C1 segment of cervical spinal cord (tissue), 14 donors: ENCODE measurements around the gene SOWAHA.
"Not testable (repeated sequence)": the region's sequence is repeated elsewhere in the genome, so short reads cannot be mapped to it uniquely, and the experiment has no call there.

Experiments
- DNase-seq, 14 donors: peaks; one replicate each; lab custom pipeline; 2025; lab: John Stamatoyannopoulos, UW

Gene SOWAHA

DNA sequence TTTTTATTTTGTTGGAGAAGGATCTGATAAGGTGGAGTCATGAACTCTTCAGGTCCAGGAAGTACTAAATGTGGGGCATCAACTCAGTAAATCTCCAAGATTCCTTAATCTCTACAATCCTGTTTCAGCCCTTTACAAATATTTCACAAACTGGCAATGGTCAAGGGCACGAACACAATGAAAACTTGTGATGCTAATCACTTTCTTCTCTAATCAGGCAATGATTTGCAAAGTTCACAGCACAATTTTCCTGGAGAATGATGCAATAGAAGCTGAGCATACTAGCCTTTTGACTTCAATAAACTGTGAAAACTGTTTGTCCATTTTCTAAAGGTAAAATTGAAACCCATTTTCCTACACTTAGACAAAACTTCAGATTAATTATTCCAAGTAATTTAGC, 36.2 kb downstream of the SOWAHA start:
- DNase-seq: no peak

DNA sequence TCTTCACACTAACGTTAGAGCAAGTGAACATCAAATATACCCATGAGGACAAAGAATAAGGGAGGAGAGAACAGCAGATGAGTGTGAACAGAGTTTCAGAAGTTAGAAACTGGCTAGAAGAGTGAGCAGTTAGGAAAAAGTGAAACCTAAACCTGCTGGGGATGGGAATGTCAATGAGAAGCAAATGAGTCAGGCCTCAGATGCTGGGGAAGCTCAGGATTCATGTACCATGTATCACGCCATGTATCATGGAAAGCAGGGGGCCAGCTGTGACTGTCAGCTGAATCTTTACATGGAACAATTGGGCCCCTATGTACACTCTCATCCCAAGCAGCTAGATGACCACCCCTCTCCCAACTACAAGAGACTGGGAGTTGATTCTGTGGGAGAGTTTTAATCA, 37.0 kb downstream of the SOWAHA start:
- DNase-seq: no peak

DNA sequence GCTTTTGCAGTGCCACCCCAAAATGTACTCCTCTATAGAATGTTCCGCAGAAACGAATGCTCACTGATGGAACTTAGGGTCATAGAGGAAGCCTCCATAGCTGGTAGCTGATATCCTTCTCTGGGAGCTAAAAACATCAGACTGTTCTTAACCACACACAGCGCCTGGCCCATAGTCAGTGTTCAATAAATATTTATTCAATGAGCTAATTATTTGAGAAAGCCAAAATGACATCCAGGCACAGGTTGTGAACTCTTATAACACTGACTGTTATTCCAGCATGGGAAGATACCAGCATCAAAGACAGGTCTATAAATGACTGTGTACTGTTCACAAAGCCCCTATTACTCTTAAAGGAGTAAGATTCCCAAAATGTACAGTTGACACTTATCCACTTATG, 40.2 kb downstream of the SOWAHA start:
- DNase-seq: no peak

DNA sequence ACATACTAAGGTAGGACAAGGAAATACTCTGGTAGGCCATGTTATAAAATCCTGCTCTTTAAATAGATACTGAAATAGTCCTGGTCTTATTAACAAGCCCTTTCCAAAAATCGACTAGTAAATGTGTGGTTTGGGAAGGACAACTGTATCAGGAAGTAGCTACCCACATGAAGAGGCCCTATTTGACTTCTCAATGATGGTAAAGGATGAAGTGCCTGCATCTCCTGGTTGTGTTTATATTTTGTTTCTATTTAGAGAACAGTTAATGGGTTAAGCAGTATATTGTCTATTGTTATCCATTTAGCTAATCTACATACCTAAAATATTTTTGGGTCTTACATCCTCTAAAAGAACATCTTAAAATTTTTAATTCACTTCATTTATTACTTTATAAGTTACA, 40.7 kb downstream of the SOWAHA start:
- DNase-seq: no peak

DNA sequence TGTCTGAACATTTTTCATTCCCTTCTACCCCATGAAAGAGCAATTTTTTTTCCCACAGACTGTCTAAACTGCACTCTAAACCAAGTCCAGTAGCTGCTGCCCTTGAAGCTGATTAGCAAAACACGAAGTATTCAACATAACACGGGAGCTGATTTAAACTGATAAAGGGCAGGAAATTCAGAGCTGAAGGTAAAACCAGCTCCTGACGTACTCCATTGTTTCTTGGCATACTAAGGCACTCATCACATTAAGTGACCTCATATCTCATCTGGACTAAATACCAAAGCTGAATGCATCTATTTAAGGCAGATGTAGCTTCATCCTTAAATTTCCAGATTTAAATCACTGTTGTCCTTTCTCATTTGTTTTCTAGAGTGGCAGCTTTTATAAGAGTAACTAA, 41.2 kb downstream of the SOWAHA start:
- DNase-seq: no peak

DNA sequence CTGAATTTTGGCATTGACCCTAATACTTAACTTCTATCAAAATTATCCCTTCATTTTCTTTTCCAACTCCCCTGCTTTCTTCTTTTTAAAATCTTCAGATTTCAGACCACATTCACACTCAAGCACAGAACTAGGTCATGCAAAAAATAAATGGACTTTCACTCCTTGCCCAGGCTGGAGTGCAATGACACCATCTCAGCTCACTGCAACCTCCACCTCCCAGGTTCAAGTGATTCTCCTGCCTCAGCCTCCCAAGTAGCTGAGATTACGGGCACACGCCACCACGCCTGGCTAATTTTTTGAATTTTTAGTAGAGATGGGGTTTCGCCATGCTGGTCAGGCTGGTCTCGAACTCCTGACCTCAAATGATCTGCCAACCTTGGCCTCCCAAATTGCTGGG, 41.9 kb downstream of the SOWAHA start:
- not testable (repeated sequence) for DNase-seq

DNA sequence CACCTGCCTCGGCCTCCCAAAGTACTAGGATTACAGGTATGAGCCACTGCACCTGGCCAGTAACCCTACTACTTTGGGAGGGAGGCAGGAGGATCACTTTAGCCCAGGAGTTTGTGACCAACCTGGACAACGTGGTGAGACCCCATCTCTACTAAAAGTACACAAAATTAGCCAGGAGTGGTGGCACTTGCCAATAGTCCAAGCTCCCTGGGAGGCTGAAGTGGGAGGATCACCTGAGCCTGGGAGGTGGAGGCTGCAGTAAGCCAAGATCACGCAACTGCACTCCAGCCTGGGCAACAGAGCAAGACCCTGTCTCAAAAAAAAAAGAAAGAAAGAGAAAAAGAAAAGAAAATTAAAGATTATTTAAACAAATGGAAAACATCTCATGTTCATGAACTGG, 42.9 kb downstream of the SOWAHA start:
- DNase-seq: no peak

DNA sequence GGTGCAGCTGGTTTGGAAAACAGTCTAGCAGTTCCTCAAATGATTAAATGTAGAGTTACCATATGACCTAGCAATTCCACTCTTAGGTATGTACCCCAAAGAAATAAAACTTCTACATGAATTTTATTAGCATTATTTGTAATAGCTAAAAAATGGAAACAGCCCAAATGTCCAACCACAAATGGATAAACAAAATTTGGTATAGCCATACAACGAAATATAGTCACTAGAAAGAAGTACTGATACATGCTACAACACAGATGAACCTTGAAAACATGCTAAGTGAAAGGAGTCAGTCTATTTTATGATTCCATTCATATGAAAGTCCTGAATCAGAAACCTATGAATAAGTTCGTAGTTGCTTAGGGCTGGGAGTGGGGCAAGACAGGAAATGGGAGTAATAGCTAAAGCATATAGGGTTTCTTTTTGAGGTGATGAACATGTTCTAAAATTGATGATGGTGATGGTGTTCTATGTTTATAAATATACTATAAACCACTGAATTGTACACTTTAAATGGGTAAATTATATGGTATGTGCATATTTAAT, 46.9 kb downstream of the SOWAHA start:
- no peak for DNase-seq

DNA sequence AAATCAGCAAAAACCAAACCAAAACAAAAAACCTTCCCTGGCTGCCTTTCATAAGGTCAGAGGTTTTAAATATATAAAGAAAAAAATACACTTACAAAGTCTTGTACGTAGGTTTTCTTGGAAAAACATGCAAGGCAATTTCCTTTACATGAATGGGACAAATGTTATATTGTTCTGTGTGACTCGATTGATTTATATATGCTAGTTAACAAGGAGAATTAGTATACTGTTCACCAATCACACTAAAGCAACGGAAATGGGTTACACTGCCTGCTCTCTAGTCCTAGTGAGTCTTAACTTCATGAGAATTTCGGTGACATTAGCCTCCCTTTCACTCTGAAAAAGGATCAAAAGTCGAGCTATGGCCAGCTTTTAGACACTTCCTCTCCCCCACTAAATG, 47.6 kb downstream of the SOWAHA start:
- no peak for DNase-seq

DNA sequence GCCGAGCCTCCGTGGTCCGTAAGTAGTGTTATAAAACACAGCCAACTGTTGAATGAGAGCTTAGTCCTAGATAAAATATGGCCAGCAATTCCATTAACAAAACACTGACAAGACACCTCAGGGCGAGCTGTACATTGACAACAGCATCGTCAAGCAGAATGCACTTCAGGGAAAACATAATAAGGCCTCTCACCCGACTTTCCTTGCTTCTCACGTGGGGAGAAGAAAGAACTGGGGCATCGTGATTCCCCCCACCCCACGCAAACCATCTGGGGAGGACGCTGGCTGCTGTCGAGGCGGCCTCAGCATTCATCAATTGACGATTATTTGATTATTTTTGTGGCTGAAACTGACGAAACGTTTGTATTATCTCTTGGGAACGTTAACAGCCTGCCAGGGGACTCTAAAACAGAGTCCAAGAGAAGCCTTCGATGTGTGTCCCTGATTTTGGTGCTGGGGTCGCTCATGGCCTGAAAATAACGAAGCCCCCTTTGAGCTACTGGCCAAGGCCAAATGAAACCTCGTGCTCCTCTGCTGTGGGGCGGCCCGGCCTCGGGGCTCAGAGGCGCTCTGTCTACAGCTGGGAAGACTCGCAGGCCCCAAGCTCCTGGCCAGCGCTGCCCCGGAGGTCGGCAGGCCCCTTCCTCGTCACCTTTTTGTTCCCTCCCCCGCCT, 52.7 kb downstream of the SOWAHA start:
- peak in 2 of 14 donors; percentile 20 to 56 for DNase-seq
